HepG2 (cell line): ENCODE results near the gene MXRA7. TPM values are rescaled to one million over a fixed set of nuclear protein-coding genes. Genes with fewer than 3 reads are reported as not detected.
A peak's percentile ranks its signal among the peaks of the same experiment; 100 is the strongest.

Experiments used
- BRD4 ChIP-seq: sonication (generic); formaldehyde crosslinking; IDR thresholded peaks from 2 replicates; pipeline ENCODE4 v1.4.0; 2020; ENCODE audit warnings: missing genetic modification reagents
- CREB1 ChIP-seq, 2 experiments: fragments of 450-650 bp in 1 of 2; IDR thresholded peaks; 2 replicates each; pipeline ENCODE4 v1.6.1; 2016 to 2017; ENCODE audit warnings: control low read depth in 1 of 2, mild to moderate bottlenecking in 1 of 2, missing compliant biosample characterization in 1 of 2, missing genetic modification characterization in 1 of 2
- DR1 ChIP-seq: sonication (generic); formaldehyde crosslinking; IDR thresholded peaks from 2 replicates; pipeline ENCODE4 v1.8.0; 2021; ENCODE audit warnings: mild to moderate bottlenecking, missing genetic modification reagents, inconsistent platforms
- FOSL1 ChIP-seq: sonication (generic); formaldehyde crosslinking; IDR thresholded peaks from 2 replicates; pipeline ENCODE4 v1.9.0; 2021; ENCODE audit warnings: missing genetic modification reagents, borderline replicate concordance
- FOXK2 ChIP-seq: fragments of 450-650 bp; IDR thresholded peaks from 2 replicates; pipeline ENCODE4 v1.6.1; 2016
- KLF12 ChIP-seq: sonication (generic); formaldehyde crosslinking; IDR thresholded peaks from 2 replicates; pipeline ENCODE4 v1.4.0; 2020; ENCODE audit warnings: missing genetic modification reagents, borderline replicate concordance
- LCORL ChIP-seq, 2 experiments: fragments of 450-650 bp in 1 of 2; sonication (generic) in 1 of 2; formaldehyde crosslinking in 1 of 2; IDR thresholded peaks; 2 replicates each; pipeline versions ENCODE4 v1.5.0 to v1.6.1; 2017 to 2020; ENCODE audit warnings: antibody characterized with exemption in 1 of 2, missing genetic modification reagents in 1 of 2
- NFE2L2 ChIP-seq: fragments of 150-350 bp; IDR thresholded peaks from 2 replicates; pipeline ENCODE4 v1.6.1; 2014; ENCODE audit warnings: low read length
- PRPF4 ChIP-seq: fragments of 200-400 bp; formaldehyde crosslinking; IDR thresholded peaks from 2 replicates; pipeline ENCODE4 v1.6.1; 2016; ENCODE audit warnings: low read length, low read depth; ENCODE audit not compliant: poor library complexity, severe bottlenecking
- TAF1 ChIP-seq: sonication (generic); formaldehyde crosslinking; IDR thresholded peaks from 2 replicates; pipeline ENCODE4 v1.4.0; 2020; ENCODE audit warnings: missing genetic modification reagents
- TEF ChIP-seq: sonication (generic); formaldehyde crosslinking; IDR thresholded peaks from 2 replicates; pipeline ENCODE4 v1.5.0; 2020; ENCODE audit warnings: missing genetic modification reagents
- TERF1 ChIP-seq: sonication (generic); formaldehyde crosslinking; IDR thresholded peaks from 2 replicates; pipeline ENCODE4 v1.8.0; 2022; ENCODE audit warnings: mild to moderate bottlenecking, missing genetic modification reagents, moderate library complexity
- ZC3H4 ChIP-seq: sonication (generic); formaldehyde crosslinking; IDR thresholded peaks from 2 replicates; pipeline ENCODE4 v1.4.0; 2020; ENCODE audit warnings: missing genetic modification reagents, borderline replicate concordance
- ZSCAN9 ChIP-seq: IDR thresholded peaks from 2 replicates; pipeline ENCODE4 v1.6.1; 2016; ENCODE audit warnings: borderline replicate concordance
- polyA plus RNA-seq, 8 experiments: library from polyadenylated mRNA; depleted of rRNA in 3 of 8; stranded (reverse) in 7 of 8; unstranded in 1 of 8; fragments of >200 nt; fragmentation: Illumina TruSeq in 4 of 8; extraction: Trizol in 4 of 8; gene quantifications; 2 replicates each; pipeline versions ENCODE4 v1.2.1 to v1.2.3, GENCODE V29; 2011 to 2016; ENCODE audit warnings: low read depth in 4 of 8, missing spikeins in 1 of 8, mixed read lengths in 1 of 8; ENCODE audit not compliant: insufficient read depth in 1 of 8
- total RNA-seq, 5 experiments: library from RNA; depleted of rRNA; stranded (reverse); fragments of >200 nt; fragmentation: Illumina TruSeq; extraction: Trizol; gene quantifications; 2 replicates each; pipeline ENCODE4 v1.2.3, GENCODE V29; 2016; ENCODE audit warnings: low read depth in 1 of 5
- TF ChIP-seq, protein P1 (sequence below): sonication (generic); formaldehyde crosslinking; IDR thresholded peaks from 2 replicates; pipeline ENCODE4 v1.8.1; 2023; ENCODE audit warnings: mild to moderate bottlenecking, moderate library complexity, missing genetic modification reagents
- TF ChIP-seq, protein P2 (sequence below): sonication (generic); formaldehyde crosslinking; conservative IDR thresholded peaks from 2 replicates; pipeline ENCODE4 v1.4.0; 2020; ENCODE audit warnings: mild to moderate bottlenecking, missing genetic modification reagents, moderate library complexity
- TF ChIP-seq, protein P3 (sequence below): sonication (generic); formaldehyde crosslinking; IDR thresholded peaks from 2 replicates; pipeline ENCODE4 v1.4.0; 2020; ENCODE audit warnings: missing genetic modification reagents, mild to moderate bottlenecking, borderline replicate concordance
- TF ChIP-seq, protein P4 (sequence below): sonication (generic); formaldehyde crosslinking; IDR thresholded peaks from 2 replicates; pipeline ENCODE4 v1.4.0; 2020; ENCODE audit warnings: missing genetic modification reagents, low read depth, mild to moderate bottlenecking, borderline replicate concordance

The MXRA7 gene
- total and polyA plus RNA-seq, 2 of the 13 experiments (the other 11 are each of a cell fraction or from before 2014, with no cell fraction given) = 44.8 to 112 TPM

- TF ChIP-seq, protein P1, sequence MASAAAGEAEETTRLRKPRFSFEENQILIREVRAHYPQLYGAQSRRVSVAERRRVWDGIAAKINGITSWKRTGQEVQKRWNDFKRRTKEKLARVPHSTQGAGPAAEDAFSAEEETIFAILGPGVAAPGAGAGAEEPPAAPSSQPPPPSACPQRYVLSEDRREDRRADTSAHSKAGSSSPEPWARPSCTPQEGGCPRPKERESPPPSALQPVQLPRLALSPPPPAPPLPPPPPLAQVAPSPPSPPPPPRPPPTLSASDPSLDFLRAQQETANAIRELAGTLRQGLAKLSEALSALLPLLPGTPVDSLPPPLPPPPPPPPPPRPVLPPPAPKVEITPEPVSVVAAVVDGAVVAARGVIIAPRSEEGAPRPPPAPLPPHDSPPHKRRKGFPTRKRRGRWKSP (CRISPR knock-in tag) = peak; percentile 84
- TF ChIP-seq DR1 (CRISPR knock-in tag) (peak; percentile 21; the same call in 1 of the 2 replicates), FOXK2 (no peak), TAF1 (CRISPR knock-in tag) (peak; percentile 89; the same call in 1 of the 2 replicates), ZSCAN9 (CRISPR knock-in tag) (0 out of 2 replicates have a peak, but pooled peaks have one; percentile 15), ZC3H4 (CRISPR knock-in tag) (no peak), TERF1 (CRISPR knock-in tag) (no peak), NFE2L2 (no peak), CREB1 (IDR thresholded peaks at IDR 0.05) (peak; percentile 75; the same call in 1 of the 2 replicates), CREB1 (CRISPR knock-in tag; IDR thresholded peaks at IDR 0.05) (peak; percentile 91), LCORL (IDR thresholded peaks at IDR 0.05) (no peak), LCORL (CRISPR knock-in tag; IDR thresholded peaks at IDR 0.05) (no peak; the same call in 1 of the 2 replicates), KLF12 (CRISPR knock-in tag) (peak; percentile 85; the same call in 1 of the 2 replicates), FOSL1 (CRISPR knock-in tag) (no peak), TEF (no peak), BRD4 (CRISPR knock-in tag) (no peak), PRPF4 (no peak)
- TF ChIP-seq, protein P2, sequence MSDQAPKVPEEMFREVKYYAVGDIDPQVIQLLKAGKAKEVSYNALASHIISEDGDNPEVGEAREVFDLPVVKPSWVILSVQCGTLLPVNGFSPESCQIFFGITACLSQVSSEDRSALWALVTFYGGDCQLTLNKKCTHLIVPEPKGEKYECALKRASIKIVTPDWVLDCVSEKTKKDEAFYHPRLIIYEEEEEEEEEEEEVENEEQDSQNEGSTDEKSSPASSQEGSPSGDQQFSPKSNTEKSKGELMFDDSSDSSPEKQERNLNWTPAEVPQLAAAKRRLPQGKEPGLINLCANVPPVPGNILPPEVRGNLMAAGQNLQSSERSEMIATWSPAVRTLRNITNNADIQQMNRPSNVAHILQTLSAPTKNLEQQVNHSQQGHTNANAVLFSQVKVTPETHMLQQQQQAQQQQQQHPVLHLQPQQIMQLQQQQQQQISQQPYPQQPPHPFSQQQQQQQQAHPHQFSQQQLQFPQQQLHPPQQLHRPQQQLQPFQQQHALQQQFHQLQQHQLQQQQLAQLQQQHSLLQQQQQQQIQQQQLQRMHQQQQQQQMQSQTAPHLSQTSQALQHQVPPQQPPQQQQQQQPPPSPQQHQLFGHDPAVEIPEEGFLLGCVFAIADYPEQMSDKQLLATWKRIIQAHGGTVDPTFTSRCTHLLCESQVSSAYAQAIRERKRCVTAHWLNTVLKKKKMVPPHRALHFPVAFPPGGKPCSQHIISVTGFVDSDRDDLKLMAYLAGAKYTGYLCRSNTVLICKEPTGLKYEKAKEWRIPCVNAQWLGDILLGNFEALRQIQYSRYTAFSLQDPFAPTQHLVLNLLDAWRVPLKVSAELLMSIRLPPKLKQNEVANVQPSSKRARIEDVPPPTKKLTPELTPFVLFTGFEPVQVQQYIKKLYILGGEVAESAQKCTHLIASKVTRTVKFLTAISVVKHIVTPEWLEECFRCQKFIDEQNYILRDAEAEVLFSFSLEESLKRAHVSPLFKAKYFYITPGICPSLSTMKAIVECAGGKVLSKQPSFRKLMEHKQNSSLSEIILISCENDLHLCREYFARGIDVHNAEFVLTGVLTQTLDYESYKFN (CRISPR knock-in tag) = peak; percentile 9; the same call in 1 of the 2 replicates
- TF ChIP-seq, protein P3, sequence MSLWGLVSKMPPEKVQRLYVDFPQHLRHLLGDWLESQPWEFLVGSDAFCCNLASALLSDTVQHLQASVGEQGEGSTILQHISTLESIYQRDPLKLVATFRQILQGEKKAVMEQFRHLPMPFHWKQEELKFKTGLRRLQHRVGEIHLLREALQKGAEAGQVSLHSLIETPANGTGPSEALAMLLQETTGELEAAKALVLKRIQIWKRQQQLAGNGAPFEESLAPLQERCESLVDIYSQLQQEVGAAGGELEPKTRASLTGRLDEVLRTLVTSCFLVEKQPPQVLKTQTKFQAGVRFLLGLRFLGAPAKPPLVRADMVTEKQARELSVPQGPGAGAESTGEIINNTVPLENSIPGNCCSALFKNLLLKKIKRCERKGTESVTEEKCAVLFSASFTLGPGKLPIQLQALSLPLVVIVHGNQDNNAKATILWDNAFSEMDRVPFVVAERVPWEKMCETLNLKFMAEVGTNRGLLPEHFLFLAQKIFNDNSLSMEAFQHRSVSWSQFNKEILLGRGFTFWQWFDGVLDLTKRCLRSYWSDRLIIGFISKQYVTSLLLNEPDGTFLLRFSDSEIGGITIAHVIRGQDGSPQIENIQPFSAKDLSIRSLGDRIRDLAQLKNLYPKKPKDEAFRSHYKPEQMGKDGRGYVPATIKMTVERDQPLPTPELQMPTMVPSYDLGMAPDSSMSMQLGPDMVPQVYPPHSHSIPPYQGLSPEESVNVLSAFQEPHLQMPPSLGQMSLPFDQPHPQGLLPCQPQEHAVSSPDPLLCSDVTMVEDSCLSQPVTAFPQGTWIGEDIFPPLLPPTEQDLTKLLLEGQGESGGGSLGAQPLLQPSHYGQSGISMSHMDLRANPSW = peak; percentile 85; the same call in 1 of the 2 replicates
- TF ChIP-seq, protein P4, sequence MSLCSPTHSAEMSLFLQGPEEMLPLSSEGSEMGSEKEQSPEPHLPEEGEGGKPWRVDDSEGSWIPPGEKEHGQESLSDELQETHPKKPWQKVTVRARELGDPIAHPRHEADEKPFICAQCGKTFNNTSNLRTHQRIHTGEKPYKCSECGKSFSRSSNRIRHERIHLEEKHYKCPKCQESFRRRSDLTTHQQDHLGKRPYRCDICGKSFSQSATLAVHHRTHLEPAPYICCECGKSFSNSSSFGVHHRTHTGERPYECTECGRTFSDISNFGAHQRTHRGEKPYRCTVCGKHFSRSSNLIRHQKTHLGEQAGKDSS (CRISPR knock-in tag) = no peak
Measured at GRCh38 chr17:76726231-76726775, 15.5 kb upstream of the MXRA7 start, which contains the start of gene JMJD6 (continued).
